H9 (cell line): Measurements from ENCODE around the gene ATF6. TPM values are rescaled to one million over a fixed set of nuclear protein-coding genes. Genes with fewer than 3 reads are reported as not detected.

Source experiments
- DNase-seq: peaks from one replicate; pipeline ENCODE4 v3.0.0-alpha.2; 2017
- H2AFZ ChIP-seq: one replicate; pipeline ENCODE4 v1.6.1; 2013; ENCODE audit warnings: mild to moderate bottlenecking, low read length, control low read depth, moderate library complexity
- H2AK5ac ChIP-seq: 2 replicates; pipeline ENCODE4 v1.6.1; 2013; ENCODE audit warnings: low read length, control low read depth, mixed read lengths; ENCODE audit not compliant: insufficient read length
- H2BK120ac ChIP-seq: one replicate; pipeline ENCODE4 v1.6.1; 2013; ENCODE audit warnings: low read depth, mild to moderate bottlenecking, low read length, control low read depth, inconsistent platforms; ENCODE audit not compliant: poor library complexity, severe bottlenecking
- H2BK12ac ChIP-seq: 2 replicates; pipeline ENCODE4 v1.6.1; 2013; ENCODE audit warnings: low read length, control low read depth, mixed read lengths, low read depth; ENCODE audit not compliant: insufficient read length
- H2BK15ac ChIP-seq: 2 replicates; pipeline ENCODE4 v1.6.1; 2013; ENCODE audit warnings: low read depth, low read length, control low read depth
- H2BK20ac ChIP-seq: one replicate; pipeline ENCODE4 v1.6.1; 2013; ENCODE audit warnings: low read depth, mild to moderate bottlenecking, low read length, control low read depth, inconsistent platforms; ENCODE audit not compliant: poor library complexity, severe bottlenecking
- H2BK5ac ChIP-seq: 2 replicates; pipeline ENCODE4 v1.6.1; 2013; ENCODE audit warnings: low read length, control low read depth, mixed read lengths; ENCODE audit not compliant: insufficient read length
- H3K14ac ChIP-seq: 2 replicates; pipeline ENCODE4 v1.6.1; 2013; ENCODE audit warnings: low read length, control low read depth; ENCODE audit not compliant: insufficient read depth
- H3K18ac ChIP-seq: 2 replicates; pipeline ENCODE4 v1.6.1; 2013; ENCODE audit warnings: low read depth, mild to moderate bottlenecking, mixed read lengths, low read length, control low read depth; ENCODE audit not compliant: insufficient read length
- H3K23ac ChIP-seq: 2 replicates; pipeline ENCODE4 v1.6.1; 2013; ENCODE audit warnings: low read length, control low read depth, mixed read lengths, low read depth; ENCODE audit not compliant: insufficient read length
- H3K23me2 ChIP-seq: 2 replicates; pipeline ENCODE4 v1.6.1; 2013; ENCODE audit warnings: low read depth, mild to moderate bottlenecking, mixed read lengths, low read length, control low read depth; ENCODE audit not compliant: insufficient read length, poor library complexity, severe bottlenecking
- H3K27ac ChIP-seq: 2 replicates; pipeline ENCODE4 v1.5.1; 2013; ENCODE audit warnings: low read length, control low read depth, mixed read lengths, low read depth; ENCODE audit not compliant: insufficient read length
- H3K27me3 ChIP-seq: 2 replicates; pipeline ENCODE4 v1.6.1; 2013; ENCODE audit warnings: low read length, control low read depth, inconsistent platforms; ENCODE audit not compliant: insufficient read depth
- H3K4ac ChIP-seq: 2 replicates; pipeline ENCODE4 v1.6.1; 2013; ENCODE audit warnings: low read depth, mild to moderate bottlenecking, control low read depth, inconsistent platforms, low read length, moderate library complexity
- H3K4me1 ChIP-seq: 2 replicates; pipeline ENCODE4 v1.6.1; 2013; ENCODE audit warnings: low read length, control low read depth, inconsistent platforms; ENCODE audit not compliant: insufficient read depth
- H3K4me2 ChIP-seq: 2 replicates; pipeline ENCODE4 v1.6.1; 2013; ENCODE audit warnings: low read length, control low read depth, mixed read lengths; ENCODE audit not compliant: insufficient read length, insufficient read depth
- H3K56ac ChIP-seq: 2 replicates; pipeline ENCODE4 v1.6.1; 2013; ENCODE audit warnings: low read depth, mild to moderate bottlenecking, mixed read lengths, low read length, control low read depth; ENCODE audit not compliant: insufficient read length
- H3K79me1 ChIP-seq: 2 replicates; pipeline ENCODE4 v1.6.1; 2013; ENCODE audit warnings: low read depth, mild to moderate bottlenecking, moderate library complexity, low read length, control low read depth, inconsistent platforms; ENCODE audit not compliant: insufficient read depth, poor library complexity, severe bottlenecking
- H3K79me2 ChIP-seq: 2 replicates; pipeline ENCODE4 v1.6.1; 2013; ENCODE audit warnings: low read length, control low read depth, inconsistent platforms; ENCODE audit not compliant: insufficient read depth
- H3K9ac ChIP-seq: 2 replicates; pipeline ENCODE4 v1.6.1; 2013; ENCODE audit warnings: low read length, control low read depth, mixed read lengths; ENCODE audit not compliant: insufficient read length; ENCODE audit errors: extremely low read depth
- H3K9me3 ChIP-seq: one replicate; pipeline ENCODE4 v1.6.1; 2013; ENCODE audit warnings: low read depth, low read length, inconsistent platforms; ENCODE audit not compliant: control insufficient read depth
- H3T11ph ChIP-seq: one replicate; pipeline ENCODE4 v1.6.1; 2013; ENCODE audit warnings: mild to moderate bottlenecking, low read length, control low read depth, inconsistent platforms
- H4K20me1 ChIP-seq: one replicate; pipeline ENCODE4 v1.6.1; 2013; ENCODE audit not compliant: control insufficient read depth, insufficient read length, insufficient read depth
- H4K5ac ChIP-seq: 2 replicates; pipeline ENCODE4 v1.6.1; 2013; ENCODE audit warnings: low read depth, mild to moderate bottlenecking, mixed read lengths, low read length, control low read depth; ENCODE audit not compliant: insufficient read length
- H4K8ac ChIP-seq: replicated peaks from 2 replicates; pipeline ENCODE4 v1.6.1; 2013; ENCODE audit warnings: low read length, control low read depth, mixed read lengths, low read depth; ENCODE audit not compliant: insufficient read length
- H4K91ac ChIP-seq: 2 replicates; pipeline ENCODE4 v1.6.1; 2013; ENCODE audit warnings: low read depth, mild to moderate bottlenecking, moderate library complexity, mixed read lengths, low read length, control low read depth; ENCODE audit not compliant: insufficient read length
- H3K27ac Mint-ChIP-seq, 3 experiments: 2 replicates in 2 of 3; 3 replicates in 1 of 3; pipeline ENCODE4 v1.8.0; 2020 to 2021; ENCODE audit warnings: mixed read lengths in 3 of 3, mild to moderate bottlenecking in 1 of 3, moderate library complexity in 1 of 3
- H3K27me3 Mint-ChIP-seq: 2 replicates; pipeline ENCODE4 v1.8.0; 2021; ENCODE audit warnings: low read depth, mild to moderate bottlenecking, moderate library complexity, mixed read lengths
- H3K36me3 Mint-ChIP-seq, 3 experiments: 2 replicates in 2 of 3; 3 replicates in 1 of 3; pipeline ENCODE4 v1.8.0; 2020 to 2021; ENCODE audit warnings: low read depth in 3 of 3, mixed read lengths in 3 of 3; ENCODE audit not compliant: insufficient read depth in 1 of 3
- H3K4me1 Mint-ChIP-seq, 2 experiments: 2 replicates each; pipeline ENCODE4 v1.8.0; 2020; ENCODE audit warnings: mixed read lengths in 2 of 2
- H3K4me3 Mint-ChIP-seq, 2 experiments: 2 replicates in 1 of 2; 3 replicates in 1 of 2; pipeline ENCODE4 v1.8.0; 2020 to 2021; ENCODE audit warnings: mild to moderate bottlenecking in 2 of 2, mixed read lengths in 2 of 2, moderate library complexity in 1 of 2
- H3K9me3 Mint-ChIP-seq, 2 experiments: 2 replicates in 1 of 2; 3 replicates in 1 of 2; pipeline ENCODE4 v1.8.0; 2020; ENCODE audit warnings: mild to moderate bottlenecking in 2 of 2, mixed read lengths in 2 of 2, moderate library complexity in 1 of 2
- WGBS: extraction: QIAGEN DNeasy Blood & Tissue Kit; methylation state at CpG from one replicate; pipeline ENCODE4 v1.1.7; 2013; ENCODE audit warnings: missing lambda C conversion rate, low lambda C conversion rate, mixed read lengths; ENCODE audit not compliant: insufficient read length; ENCODE audit errors: extremely low coverage; 5-methylcytosine and 5-hydroxymethylcytosine counted together
- total RNA-seq: library from RNA; stranded (reverse); gene quantifications from 2 replicates; pipeline ENCODE4 v1.2.1, GENCODE V29; 2021
- TF ChIP-seq, protein P1 (sequence below): fragments of 200-600 bp; sonication (generic); conservative IDR thresholded peaks from 3 replicates; pipeline ENCODE4 v1.8.0; 2021; ENCODE audit warnings: antibody characterized with exemption, mild to moderate bottlenecking

The ATF6 gene
- total RNA-seq, 1 experiment from 2014 or later = 11.2 TPM

DNA sequence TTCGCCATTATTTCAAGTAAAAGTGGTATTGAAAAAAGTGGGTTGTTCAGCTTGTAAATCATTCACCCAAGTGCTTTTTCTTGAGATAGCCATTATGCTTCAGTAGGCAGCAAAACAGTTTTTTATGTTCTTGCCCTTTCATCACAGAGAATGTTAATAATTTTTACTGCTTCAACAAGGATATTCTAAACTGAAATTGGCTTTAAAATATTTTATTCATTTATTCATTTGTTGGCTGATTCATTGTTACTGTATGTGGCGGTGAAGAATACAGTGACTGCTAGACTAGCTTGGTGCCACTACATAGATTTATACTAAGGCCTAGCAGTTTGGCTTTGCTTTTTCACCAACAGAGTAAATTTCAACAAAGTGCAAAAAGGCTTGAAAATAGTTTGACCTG, 136.1 kb downstream of the ATF6 start:
- H2AFZ ChIP-seq = no peak overlapping the region
- H2BK12ac ChIP-seq = no peak overlapping the region
- H3K23me2 ChIP-seq = no peaks in the 10 kb centered on the region
- Mint-ChIP-seq H3K36me3 (no peaks in the 10 kb centered on the region), H3K27ac (no peak overlapping the region), H3K4me1 (peaks cover 11 to 20% of the 10 kb centered on the region in 2 experiments), H3K9me3 (no peaks in the 10 kb centered on the region), H3K27me3 (no peaks in the 10 kb centered on the region), H3K4me3 (no peak overlapping the region)
- no peak overlapping the region for H2BK20ac ChIP-seq
- no peak overlapping the region for H3K4ac ChIP-seq
- no peak overlapping the region for H3K4me2 ChIP-seq
- no peak overlapping the region for H3K56ac ChIP-seq
- no peak overlapping the region for H2BK120ac ChIP-seq
- H4K8ac ChIP-seq = no peak overlapping the region
- no peak overlapping the region for H2BK5ac ChIP-seq
- H3K18ac ChIP-seq = no peak overlapping the region
- no peak overlapping the region for H3K9ac ChIP-seq
- TF ChIP-seq, protein P1, sequence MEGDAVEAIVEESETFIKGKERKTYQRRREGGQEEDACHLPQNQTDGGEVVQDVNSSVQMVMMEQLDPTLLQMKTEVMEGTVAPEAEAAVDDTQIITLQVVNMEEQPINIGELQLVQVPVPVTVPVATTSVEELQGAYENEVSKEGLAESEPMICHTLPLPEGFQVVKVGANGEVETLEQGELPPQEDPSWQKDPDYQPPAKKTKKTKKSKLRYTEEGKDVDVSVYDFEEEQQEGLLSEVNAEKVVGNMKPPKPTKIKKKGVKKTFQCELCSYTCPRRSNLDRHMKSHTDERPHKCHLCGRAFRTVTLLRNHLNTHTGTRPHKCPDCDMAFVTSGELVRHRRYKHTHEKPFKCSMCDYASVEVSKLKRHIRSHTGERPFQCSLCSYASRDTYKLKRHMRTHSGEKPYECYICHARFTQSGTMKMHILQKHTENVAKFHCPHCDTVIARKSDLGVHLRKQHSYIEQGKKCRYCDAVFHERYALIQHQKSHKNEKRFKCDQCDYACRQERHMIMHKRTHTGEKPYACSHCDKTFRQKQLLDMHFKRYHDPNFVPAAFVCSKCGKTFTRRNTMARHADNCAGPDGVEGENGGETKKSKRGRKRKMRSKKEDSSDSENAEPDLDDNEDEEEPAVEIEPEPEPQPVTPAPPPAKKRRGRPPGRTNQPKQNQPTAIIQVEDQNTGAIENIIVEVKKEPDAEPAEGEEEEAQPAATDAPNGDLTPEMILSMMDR = no peak
- no peaks in the 10 kb centered on the region for H4K20me1 ChIP-seq
- H3K79me1 ChIP-seq = no peaks in the 10 kb centered on the region
- DNase-seq = no peak
- H4K5ac ChIP-seq = no peak overlapping the region
- WGBS = no CpG with 5 or more reads among the region's 2 CpGs
- no peak overlapping the region for H3K27ac ChIP-seq
- H3K9me3 ChIP-seq = no peaks in the 10 kb centered on the region
- H3T11ph ChIP-seq = no peak overlapping the region
- H2BK15ac ChIP-seq = no peak overlapping the region
- no peak overlapping the region for H3K14ac ChIP-seq
- H3K23ac ChIP-seq = no peak overlapping the region
- H3K4me1 ChIP-seq = peaks cover 3% of the 10 kb centered on the region; the same call in 1 of the 2 replicates
- no peak overlapping the region for H2AK5ac ChIP-seq
- no peaks in the 10 kb centered on the region for H3K27me3 ChIP-seq
- H3K79me2 ChIP-seq = no peaks in the 10 kb centered on the region
- no peak overlapping the region for H4K91ac ChIP-seq
